HTR-8/SVneo (cell line): Measurements from ENCODE around the gene NQO2.
"Not testable (repeated sequence)": the region's sequence is repeated elsewhere in the genome, so short reads cannot be mapped to it uniquely, and the experiment has no call there.

Experiments used
- DNase-seq: peaks from one replicate; pipeline ENCODE4 v3.0.0; 2011; ENCODE audit warnings: low spot score, mixed read lengths; ENCODE audit not compliant: insufficient read length
- FAIRE-seq: peaks from 2 replicates; lab custom pipeline; 2011; peaks lifted over from hg19 to GRCh38; lab: Jason Lieb, UNC

The NQO2 gene

DNA sequence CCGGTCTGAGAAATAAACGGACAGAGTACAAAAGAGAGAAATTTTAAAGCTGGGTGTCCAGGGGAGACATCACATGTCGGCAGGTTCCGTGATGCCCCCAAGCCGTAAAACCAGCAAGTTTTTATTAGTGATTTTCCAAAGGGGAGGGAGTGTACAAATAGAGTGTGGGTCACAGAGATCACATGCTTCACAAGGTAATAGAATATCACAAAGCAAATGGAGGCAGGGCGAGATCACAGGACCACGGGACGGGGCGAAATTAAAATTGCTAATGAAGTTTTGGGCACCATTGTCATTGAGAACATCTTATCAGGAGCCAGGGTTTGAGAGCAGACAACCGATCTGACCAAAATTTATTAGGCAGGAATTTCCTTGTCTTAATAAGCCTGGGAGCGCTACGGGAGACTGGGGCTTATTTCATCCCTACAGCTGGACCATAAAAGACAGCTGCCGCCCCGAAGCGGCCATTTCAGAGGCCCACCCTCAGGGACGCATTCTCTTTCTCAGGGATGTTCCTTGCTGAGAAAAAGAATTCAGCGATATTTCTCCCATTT, 9.1 kb downstream of the NQO2 start:
- DNase-seq, FAIRE-seq: not testable (repeated sequence)

DNA sequence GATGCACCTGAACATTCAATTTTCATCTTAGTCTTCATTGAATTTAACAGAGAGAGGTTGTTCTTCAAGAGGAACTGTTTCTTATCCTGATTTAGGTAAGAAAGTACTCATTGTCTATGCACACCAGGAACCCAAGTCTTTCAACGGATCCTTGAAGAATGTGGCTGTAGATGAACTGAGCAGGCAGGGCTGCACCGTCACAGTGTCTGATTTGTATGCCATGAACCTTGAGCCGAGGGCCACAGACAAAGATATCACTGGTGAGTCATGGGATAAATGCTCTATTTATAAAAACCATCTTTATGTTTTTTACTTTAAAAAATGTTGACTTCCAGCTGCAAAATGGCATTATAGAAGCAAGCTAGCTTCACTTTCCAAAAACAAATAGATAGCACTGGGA, 10.2 kb downstream of the NQO2 start:
- no peak for DNase-seq

DNA sequence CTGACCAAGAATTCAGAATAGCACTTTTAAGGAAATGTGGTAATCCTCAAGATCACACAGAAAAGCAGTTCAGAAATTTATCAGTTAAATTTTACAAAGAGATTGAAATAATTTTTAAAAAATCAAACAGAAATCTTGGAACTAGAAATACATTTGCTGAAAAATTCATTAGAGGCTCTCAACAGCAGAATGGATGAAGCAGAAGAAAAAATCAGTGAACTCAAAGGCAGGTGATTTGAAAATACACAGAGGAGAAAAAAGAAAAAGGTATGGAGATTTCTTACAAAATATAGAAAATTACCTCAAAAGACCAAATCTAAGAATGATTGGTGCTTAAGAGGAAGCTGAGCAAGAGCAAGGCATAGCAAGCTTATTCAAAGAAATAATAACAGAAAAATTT, 11.5 kb downstream of the NQO2 start:
- DNase-seq: no peak
- FAIRE-seq: no peak

More for the DNA sequence above, 10.2 kb downstream of the NQO2 start:
- no peak for FAIRE-seq

DNA sequence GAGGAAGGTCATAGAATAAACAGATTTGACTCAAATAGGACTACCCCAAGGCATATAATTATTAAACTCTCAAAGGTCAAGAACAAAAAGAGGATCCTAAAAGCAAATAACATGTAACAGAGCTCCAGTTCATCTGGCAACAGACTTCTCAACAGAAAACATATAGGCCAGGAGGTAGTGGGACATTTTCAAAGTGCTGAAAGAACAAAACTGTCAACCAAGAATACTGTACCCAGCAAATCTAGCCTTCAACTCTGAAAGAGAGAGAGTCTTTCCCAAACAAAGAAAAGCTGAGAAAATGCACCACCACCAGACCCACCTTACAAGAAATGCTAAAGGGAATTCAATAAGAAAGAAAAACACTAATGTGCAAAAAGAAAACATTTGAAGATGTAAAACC, 11.9 kb downstream of the NQO2 start:
- FAIRE-seq: no peak
- no peak for DNase-seq

DNA sequence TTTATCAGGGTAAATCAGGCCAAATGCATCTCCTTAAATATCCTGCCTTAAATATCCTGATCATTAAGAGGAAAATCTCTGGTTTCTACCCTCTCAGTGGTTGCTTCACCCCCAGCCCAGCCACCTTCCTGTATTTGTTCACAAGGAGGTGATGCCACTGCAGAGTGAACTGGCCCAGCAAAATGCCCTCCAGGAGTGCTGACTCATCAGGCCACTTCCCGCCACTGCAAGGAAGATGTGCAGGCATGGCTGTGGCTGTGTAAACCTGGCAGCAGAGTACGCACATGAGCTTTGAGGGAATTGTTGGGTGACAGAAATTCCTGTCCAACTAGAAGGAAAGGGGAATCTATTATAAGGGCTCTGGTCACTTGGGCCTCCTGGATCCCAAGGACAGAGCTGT, 13.8 kb downstream of the NQO2 start:
- FAIRE-seq: peak; percentile 95
- DNase-seq: peak; percentile 80

DNA sequence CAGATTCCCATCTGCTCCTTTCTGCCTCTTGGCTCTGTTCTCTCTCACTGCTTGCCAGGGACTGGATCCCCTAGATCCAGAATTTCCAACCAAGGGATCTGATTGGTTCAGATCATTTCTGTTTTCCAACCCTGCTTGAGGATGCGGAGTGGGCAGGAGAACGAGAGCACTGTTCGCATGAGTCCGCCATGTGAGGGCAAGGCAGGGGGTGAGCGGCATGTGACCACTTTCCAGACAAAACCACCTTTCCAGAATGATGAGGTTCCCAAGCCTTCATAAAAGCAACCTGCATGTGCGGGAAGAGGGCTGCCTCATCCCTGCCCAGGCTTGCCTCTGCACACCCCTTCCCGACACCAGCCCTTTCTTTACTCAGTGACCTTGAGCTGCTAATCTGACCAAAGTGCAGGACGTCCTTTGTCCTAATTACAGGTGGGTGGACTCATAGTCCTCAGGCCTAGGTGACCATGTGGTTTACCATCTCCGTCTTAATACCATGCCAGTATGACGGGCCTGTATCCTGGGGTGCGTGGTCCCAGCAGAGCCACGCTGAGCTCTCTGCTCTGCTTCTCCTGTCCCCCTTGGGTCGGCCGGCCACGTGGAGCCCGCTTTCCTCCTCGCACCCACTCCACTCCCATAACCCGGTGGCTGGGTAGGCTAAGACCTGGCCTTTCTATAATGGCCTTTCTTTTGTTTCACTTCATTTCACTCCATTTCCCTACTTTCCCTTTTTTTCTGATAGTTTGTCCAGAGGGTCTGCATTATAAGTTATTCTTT, 14.4 kb downstream of the NQO2 start:
- no peak for DNase-seq
- FAIRE-seq: no peak

DNA sequence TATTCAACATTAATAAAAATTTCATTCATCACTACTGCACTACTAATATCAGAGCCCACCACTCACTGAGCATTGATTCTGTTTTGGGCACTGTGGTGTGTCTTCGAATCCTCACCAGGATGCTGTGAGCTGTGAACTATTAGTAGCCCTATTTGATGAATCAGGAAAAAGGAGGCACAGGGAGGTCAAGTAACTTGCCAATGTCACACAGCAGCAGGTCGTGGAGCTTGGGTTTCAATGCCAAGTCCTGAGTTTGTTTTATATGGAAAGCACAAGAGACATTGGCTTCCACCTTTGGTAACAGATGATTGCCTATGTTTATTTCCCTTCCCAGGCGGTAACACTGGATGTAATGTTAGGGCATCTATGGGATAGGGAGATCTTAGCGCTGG, 15.0 kb downstream of the NQO2 start:
- DNase-seq (no peak), FAIRE-seq (no peak)

DNA sequence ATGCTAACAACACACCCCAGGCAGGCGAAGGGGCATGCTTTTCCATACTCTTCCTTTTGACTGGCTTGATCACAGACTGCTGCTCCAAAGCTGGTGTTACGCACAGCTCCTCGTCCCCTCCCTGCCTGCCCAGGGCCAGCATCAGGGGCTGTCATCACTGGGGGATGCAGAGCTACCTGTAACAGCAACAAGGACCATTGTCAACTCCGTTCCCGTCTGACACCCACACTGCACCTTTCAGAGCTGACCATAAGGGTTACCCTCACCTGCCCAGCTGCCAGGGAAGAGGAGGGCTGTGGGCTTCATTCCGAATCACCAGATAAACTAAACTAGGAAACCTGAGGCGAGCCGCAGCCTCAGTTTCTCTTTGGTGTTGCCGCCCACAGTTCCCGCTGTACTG, 15.4 kb downstream of the NQO2 start:
- FAIRE-seq (no peak), DNase-seq (no peak)

DNA sequence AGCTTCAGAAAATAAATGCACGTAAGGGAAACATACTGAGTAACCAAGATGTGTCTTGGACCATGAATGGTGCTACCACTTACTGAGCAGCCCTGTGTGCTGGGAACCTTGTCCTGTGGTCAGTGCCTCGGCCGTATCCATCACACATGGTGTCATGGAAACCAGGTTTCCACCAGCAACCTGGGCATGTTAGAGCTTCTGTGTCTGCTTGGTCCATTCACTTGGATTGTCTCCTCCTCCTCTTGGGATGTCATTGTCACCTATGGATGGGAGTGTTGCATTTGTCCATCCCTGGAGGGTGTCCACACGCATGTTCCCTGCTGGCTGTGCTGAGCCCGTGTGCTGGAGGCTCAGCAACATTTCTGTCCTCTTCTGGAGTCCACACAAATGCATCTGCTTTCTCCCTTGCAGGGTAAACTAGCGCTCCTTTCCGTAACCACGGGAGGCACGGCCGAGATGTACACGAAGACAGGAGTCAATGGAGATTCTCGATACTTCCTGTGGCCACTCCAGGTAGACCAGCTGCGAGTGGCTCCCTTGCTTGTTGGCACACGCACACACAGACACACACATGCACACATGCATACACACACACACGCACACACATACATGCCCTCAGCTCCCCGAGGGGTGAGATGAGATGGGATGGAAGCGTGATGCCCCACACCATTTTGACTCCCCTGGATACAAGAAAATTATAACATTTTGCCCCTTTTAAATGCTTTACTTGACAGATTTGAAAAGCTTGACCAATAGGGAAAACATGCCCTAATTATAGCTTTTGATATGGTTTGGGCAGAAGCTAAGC, 17.0 kb downstream of the NQO2 start:
- DNase-seq (no peak), FAIRE-seq (no peak)

DNA sequence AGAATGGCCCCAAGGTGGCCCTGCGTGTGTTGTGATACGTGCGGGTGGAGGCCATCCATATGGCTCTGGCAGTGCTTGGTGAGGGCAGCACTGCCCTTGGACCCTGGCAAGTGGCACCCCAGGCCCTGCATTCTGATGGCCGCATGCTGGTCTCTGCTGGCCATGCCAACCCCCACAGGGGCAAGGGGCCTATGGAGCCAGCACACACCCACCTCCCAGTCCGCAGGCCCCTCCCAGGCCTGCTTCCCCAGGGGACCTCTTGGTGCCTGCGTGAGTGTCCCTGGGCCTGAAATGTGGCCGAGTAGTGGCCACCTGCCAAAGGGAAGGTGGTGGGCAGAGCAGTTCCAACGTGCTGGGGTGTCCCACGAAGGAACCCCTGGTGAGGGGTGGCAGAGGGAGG, 17.6 kb downstream of the NQO2 start:
- FAIRE-seq (no peak), DNase-seq (no peak)

DNA sequence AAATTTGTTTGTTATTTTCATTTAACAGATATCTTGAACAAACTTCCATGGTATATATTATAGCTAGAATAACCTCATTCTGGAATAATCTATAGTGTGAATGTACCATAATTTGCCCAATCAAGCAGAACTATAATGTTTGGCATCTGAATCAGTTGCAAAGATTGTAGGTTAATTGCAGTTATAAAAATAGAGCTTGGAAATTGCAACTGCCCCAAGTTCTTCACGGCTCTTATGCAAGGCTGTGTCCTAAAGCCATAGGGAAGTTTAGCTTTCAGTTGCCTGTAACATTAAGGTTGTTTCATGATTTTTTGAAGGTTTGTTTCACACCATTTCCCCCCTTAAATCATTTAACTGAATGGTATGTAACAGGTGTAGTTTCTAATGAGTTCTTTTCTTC, 19.4 kb downstream of the NQO2 start:
- no peak for FAIRE-seq
- no peak for DNase-seq

DNA sequence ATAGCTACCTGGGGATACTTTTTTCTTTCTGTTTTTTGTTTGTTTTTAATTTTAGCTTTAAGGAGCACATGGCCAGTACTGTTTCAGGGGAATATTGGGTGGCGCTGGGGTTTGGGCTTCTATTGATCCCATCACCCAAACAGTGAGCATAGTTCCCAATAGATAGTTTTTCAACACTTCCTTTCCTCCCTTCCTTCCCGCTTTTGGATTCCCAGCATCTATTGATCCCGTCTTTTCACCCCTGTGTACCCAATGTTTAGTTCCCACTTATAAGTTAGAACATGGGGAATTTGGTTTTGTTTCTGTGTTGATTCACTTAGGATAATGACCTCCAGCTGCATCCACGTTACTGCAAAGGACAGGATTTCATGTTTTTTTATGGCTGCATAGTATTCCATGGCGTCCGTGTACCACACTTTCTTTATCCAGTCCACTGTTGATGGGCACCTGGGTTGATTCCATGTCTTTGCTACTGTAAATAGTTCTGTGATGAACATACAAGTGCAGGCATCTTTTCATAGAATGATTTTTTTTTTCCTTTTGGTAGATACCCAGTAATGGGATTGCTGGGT, 20.1 kb downstream of the NQO2 start:
- FAIRE-seq (no peak), DNase-seq (no peak)

DNA sequence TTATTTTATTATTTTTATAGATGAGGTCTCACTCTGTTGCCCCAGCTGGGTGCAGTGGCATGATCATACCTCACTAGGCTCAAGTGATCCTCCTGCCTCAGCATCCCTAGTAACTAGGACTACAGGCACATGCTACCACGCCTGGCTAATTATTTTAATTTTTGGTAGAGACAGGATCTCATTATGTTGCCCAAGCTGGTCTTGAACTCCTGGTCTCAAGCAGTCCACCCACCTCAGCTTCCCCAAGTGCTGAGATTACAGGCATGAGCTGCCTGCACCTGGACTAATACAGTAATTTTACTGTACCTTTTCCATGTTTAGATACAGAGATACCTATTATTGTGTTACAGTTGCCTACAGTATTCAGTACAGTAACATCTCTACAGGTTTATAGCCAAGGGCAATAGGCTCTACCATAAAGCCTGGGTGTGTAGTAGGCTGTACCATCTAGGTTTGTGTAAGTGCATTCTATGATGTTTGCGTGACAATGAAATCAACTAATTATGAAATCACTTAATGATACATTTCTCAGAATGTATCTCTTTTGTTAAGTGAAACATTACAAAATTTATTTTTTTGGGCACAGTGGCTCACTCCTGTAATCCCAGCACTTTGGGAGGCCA, 21.4 kb downstream of the NQO2 start:
- FAIRE-seq, DNase-seq: not testable (repeated sequence)

DNA sequence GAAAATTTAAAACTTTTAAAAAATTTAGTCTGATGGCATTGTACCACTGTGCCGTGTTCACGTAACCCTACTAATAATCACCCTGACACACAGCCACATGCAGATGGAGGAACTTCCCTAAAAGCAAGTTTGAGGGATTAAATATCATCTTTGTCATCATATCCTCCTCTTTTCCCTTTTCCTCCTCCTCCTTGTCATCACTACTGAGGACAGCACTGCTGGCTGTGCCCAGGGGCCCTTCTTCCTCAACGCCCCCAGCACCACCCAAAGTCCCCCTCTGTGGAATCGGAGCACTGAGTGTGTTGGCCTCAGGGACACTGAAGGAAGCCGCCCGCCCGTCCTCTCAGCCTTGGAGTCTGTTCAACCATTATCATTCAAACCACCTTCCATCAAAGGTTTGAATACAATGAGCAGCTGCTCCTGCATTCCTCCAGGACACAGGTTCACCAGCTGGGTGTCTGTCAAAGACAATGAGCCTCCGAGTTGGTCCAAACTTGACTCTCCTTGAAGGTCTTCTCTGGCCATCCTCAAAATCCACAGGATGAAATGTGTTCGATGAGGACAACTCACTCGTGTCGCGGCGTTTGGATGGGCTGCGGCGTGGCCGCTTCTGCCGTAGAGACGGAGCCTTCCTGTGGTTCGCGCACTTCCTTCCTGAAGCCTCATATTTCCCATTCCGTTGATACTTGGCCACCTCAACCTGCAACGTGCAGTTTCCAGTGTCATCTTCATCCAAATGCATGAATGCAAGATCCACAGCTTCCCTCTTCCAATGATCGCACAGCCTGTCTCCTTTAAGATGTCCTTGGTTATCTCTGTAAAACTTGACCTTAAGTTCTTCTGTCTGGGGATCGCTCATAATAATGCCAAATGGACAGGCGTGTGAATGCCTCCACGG, 23.3 kb downstream of the NQO2 start:
- DNase-seq (no peak), FAIRE-seq (no peak)

DNA sequence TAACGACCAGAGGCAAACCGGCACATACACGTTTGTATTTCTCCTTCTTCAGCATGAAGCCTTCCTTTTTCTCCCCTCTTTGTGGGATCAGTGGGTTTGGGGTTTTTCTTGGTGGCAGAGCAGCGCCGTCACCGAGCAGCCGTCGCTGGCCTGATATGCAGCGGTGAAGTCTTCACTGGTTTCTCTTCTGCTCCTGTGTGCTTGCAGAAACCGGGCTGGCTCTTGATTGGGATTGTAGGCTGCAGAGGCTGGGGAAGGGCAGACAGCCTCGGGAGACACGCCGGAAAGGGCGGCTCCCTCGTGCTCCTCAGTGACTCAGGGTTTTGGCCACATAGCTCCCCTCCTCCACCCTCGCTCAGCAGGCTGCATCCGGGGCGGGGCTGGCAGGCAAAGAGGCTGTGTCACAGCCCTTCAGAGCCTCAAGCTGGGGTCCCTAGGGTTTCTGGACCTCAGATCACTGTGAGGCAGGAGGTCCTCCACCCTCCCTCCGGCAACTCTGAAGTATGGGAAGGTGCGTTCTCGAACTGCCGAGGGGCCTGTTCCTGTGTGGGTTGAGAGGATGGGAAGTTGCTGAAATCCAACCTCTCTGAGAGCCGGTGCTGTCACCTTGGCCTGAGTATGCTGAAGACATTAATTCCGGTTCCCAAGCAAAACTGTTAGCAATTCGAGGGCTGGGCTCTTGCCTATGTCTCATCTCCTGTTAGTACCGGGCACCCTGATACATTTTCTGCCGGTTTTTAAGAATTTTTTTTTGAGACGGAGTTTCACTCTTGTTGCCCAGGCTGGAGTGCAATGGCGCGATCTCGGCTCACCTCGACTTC, 24.2 kb downstream of the NQO2 start:
- DNase-seq (peak; percentile 95), FAIRE-seq (peak; percentile 75)

DNA sequence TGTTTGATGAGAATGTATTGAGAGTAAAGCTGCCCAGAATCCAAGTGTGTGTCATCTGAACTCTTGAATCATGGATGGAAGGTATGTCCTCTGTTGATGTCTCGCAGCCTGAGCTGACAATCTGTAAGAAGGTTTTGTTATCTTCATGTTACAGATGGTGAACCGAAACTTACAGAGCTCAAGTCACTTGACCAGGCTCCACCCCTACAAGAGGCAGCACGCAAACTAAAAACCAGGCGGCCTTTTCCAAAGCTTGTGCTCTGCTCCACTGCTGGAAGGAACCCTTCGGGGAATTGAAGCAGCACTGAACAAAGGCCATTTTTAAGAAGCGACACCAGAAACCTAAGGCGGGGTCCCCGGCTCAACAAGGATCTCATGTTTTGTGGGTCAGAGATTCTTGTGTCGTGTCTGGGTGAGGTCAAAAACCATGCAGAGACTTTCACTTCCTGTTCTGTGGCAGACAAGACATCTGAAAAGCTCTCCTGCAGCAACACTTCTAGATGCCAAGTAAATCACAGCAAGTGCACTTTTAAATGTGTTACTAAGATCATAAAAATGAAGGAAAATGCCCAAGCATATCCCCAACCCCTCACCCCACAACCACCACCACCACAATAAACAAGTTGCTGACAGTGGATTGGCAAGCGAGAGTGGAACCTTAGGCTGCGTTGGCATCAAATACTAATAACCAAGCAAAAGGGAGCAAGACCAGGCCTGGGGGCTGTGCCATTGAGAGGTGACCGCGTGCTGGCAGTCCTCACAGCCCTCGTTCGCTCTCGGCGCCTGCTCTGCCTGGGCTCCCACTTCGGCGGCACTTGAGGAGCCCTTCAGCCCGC, 27.3 kb downstream of the NQO2 start:
- no peak for FAIRE-seq
- no peak for DNase-seq

DNA sequence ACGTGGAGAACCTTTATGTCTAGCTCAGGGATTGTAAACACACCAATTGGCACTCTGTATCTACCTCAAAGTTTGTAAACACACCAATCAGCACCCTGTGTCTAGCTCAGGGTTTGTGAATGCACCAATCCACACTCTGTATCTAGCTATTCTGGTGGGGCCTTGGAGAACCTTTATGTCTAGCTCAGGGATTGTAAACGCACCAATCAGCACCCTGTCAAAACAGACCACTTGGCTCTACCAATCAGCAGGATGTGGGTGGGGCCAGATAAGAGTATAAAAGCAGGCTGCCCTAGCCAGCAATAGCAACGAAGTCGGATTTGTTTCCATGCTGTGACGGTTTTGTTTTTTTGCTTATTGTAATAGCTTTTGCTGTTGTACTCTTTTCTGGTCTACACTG, 28.5 kb downstream of the NQO2 start:
- not testable (repeated sequence) for DNase-seq, FAIRE-seq
